Measurements from ENCODE around the gene GPC1.

Gene GPC1

DNA sequence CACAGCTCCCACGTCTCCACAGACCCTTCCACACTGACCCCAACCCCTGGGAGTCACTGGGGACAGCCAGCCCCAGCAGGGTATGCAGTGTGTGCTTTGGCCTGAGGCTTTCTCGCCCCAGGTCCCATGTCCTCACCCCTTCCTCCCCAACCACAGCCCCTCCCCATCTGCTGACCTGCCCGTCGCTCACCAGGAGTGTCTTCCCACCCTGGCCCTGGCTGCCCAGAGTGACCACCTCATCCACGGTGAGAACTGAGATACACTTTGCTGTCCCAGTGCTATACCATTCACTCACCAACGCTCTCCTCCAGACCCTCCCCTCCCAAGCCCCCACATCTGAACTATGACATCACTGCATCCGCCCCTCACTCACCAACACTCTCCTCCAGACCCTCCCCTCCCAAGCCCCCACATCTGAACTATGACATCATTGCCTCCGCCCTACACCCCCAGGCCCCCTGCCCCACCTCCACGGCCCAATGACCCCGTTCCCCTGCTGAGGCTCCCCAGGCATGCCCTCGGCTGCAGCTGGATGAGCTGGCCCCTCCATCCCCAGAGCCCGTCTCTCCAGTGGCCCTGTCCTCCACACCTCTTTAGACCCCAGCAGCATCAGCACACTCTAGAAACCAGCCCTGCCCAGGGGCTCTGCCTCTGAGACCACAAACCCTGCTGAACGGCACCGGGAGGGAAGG is 67.1 kb downstream of the GPC1 start:
- DNase-seq = no peak

DNA sequence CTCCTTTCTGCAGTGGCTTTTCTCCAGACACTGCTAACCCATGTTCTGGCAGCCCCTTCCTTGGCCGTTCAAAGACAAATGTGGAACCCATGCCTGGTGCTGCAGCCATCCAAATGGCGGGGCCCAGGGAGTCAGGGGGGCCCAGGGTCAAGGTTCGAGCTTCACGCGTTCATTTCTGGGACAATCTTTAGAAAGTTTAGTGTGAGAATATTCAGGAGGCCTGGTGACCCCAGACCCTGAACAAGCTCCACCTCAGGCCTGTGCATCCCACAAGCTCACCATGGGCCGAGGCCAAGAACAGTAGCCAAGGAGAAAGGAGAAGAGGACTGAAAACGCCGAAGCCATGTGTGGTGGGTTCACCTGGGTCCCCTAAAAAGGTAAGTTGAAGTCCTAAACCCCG is 67.9 kb downstream of the GPC1 start:
- DNase-seq = no peak

DNA sequence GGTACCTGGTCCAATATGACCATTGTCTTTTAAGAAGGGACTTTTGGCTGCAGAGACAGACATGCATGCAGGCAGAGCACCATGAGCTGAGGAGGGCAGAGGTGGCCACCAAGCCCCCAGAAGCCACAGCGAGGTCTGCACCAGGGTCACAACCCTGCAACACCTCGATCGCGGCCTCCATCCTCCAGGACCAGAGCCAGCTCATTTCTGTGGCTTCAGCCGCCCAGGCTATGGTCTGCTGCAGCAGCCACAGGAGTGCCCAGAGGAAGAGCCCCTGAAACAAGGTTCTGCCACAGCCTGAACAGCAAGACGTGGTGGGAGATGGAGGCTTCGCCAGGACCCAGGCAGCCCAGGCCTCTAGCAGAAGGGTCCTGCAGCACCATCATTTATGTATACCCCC is 68.4 kb downstream of the GPC1 start:
- no peak for DNase-seq

DNA sequence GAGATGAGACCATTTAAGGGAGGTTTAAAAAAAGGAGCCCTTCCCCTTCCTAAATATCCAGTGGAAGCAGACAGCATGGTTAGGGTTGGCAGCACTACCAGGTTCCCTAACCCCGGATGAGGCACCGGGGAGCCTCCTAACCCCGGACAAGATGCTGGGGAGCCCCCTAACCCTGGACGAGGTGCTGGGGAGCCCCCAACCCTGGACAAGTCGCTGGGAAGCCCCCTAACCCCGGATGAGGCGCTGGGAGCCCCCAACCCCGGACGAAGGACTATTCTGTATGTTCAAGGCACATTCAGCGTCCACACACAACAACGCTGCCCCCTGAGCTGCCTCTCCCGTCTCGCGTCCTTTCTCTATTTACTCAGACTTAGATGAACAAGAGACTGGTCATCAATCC is 70.4 kb downstream of the GPC1 start:
- no peak for DNase-seq

DNA sequence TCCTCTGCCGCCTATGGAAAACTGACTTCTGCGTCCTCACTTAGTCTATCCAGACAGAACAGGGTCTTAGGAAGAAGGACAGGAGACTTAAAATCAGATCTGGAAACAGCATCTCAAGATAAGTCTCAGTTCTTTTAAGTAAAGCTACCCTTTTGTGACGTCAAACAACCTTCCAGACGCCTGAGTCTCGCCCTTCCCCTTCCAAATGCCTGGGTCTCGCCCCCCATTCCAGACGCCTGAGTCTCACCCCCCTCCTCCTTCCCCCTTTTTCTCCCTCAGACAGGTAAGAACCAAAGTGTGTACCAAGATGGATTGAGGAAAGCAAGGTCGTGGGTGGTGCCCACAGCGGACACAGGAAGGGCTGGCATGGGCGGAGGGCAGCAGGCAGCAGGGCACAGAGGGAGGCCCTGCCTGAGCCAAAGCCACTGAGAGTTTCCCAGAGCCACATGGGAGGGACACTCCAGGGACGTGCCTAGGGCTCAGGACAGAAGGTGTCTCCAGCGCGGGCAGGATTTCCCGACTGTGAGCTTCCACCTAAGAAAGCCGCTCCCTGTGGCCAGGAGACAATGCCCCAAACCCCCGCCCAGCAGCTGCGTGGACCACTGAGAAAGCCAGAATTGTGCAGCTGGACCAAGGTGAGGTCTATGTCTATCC is 71.1 kb downstream of the GPC1 start:
- DNase-seq = no peak

DNA sequence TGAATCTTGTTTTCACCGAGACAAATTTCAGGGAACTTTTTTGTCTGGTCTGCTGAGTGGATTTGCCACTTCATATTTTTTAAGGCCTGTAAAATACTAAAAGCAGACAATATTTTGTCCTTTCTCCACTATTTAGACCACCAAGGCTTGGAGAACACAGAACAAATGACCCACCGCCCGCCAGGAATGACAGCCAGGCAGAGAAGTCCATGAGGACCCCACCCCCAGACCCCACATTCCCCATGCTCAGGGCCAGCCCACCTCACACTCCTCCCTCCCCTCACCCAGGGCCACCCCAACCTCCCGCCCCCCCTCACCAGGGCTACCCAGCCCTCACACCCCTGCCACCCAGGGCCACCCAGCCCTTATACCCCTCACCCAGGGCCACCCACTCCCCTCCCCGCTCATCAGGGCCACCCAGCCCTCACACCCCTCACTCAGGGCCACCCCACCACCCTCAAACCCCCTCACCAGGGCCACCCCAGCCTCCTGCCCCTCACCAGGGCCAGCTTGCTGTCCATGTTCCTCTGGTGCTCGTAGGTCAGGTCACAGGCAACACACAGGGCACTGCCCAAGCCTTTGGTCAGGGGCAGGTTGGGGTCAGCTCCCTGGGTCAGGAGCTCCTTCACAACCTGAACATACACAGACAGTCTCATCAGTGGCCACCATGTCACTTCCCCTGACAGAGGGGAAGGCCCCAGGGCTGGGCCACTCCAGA is 71.8 kb downstream of the GPC1 start:
- no peak for DNase-seq

DNA sequence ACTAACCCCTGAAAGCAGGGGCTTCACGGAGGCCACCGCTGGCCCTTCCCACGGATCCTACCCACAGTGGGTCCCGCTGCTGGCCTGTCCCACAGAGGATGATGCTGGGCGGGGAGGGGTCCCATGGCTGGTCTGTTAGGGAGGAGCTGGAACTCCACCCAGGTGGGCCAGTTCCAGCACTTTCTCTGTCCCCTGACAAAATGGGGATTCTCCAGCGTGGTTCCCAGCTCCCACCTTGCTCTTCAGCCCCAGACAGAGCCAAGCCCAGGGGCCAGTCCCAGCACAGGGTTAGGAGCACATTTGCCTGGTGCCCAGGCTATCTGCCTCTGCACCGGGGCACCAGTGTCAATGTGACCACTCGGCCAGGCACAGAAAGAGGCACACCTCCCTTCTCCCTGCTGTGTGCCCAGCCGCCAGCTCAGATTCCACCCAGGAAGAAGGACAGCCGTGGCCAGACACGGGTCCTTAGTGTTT is 72.4 kb downstream of the GPC1 start:
- no peak for DNase-seq

DNA sequence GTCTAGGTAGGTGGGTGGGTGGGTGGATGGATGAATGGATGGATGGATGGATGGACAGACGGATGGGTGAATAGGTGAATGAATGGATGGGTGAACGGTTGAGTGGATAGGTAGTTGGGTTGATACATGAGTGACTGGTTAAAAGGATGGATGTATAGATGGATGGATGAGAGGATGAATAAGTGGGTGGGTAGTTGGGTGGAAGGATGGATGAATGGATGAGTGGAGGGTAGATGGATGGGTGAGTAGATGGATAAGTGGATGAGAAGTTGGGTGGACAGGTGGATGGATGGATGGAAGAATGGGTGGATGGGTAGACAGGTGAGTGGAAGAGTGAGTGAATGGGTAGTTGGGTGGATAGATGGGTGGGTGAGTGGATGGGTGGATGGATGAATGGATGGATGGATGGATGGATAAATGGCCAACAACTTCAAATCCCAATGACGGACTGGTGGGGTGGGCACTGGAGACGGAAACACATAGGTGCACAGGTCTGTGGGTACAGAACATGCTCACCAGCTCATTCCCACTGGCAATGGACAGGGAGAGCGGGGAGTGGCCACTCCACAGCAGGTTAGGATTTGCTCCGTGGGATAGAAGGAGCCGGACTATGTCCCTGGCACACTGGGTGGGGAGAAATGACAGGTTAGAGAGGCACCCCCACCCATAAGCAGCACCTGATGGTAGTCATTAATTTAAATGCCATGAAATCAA is 73.5 kb downstream of the GPC1 start:
- no peak for DNase-seq

DNA sequence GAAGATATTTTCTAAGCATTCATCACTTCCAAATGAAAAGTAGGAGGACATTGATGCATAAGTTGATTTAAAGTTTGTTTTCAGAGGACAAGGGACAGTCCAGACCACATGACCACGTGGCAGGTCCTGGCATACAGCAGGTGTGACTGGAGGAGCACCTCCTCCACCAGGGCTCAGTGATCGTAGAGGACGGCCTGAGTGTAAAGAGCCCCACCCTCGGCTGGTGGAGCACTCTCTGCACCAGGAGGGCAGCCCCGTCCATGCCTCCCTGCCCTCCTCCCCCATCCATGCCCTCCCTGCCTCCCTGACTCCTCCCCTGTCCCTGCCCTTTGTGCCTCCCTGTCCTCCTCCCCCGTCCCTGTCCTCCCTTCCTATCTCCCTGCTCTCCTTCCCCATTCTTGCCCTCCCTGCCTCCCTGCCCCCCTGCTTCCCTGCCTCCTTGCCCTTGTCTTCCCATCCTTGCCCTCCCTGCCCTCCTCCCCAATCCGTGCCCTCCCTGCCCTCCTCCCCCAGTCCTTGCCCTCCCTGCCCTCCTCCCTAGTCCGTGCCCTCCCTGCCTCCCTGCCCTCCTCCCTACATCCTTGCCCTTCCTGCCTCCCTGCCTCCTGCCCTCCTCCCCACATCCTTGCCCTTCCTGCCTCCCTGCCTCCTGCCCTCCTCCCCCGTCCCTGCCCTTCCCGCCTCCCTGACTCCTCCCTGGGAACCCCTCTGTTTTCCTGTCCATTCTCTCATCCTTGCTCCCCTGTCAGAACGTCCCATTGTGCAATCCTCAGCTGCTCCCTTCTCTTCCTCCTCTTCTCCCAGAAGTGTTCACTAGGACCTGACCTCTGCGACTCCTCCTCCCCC is 74.4 kb downstream of the GPC1 start:
- no peak for DNase-seq

DNA sequence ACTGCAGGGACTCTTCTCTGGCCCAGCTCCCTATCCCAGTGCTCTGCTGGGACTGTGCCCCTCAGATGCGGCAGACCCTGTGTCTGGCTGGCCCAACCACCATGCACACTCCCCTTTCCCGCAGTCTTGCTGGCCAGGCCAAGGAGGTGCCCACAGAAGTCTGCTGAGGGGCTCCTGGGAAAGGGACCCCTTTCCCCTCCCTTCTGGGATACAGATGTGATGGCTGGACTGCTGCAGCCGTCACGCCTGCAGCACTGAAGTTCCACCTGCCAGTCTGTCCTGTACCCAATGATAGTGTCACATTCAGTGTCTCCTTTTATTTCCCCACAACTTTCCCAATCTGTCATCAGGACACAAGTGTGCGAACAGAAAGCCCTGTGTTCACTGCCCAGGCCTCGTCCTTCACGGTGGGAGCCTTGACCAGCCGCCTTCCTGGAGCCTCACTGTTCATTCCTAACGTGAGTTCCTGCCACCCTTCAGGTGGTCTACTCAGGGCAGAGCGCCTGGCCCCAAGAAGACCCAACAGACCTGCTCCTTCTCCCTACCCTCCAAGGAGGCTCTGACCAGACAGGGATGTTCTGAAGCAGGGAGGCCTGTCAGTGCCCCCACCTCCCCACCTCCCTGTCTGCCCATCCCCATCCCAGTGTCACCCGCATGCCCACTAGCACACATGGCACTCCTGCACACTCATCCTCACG is 75.2 kb downstream of the GPC1 start:
- DNase-seq = no peak

DNA sequence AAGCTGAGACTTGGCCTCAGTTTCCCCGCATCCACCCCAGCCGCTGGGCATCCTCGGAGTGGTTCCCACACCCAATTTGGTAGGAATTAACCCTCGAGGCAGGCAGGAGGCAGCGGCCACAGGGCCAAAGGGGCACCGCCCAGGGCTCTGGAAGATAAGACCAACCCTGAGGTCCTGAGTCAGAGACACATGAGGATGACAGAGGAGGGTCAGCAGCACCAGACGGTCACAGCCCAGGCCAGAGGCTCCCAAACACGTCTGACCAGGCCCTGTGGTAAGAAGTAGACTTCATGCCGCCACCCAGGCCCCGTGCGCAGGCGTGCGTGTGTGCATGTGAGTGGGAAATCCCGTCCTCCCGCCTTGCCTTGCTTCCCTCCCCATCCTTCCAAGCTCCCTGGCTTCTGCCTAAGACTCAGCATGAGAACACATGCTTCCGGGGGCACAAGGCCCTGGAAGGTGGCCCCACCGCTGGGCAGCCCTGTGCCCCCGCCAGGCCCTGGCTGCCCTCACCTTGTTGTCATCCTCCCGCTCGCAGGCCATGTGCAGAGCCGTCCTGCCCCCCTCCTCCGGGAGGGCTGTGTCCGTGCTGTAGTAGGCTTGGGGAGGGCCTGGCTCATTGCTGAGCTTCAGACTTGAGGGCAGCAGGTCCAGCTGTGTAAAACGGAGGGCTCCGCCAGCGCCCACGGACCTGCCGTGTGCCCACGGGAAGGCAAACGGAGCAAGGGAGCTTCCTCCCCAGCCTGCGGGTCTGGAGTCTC is 76.1 kb downstream of the GPC1 start:
- DNase-seq = no peak

DNA sequence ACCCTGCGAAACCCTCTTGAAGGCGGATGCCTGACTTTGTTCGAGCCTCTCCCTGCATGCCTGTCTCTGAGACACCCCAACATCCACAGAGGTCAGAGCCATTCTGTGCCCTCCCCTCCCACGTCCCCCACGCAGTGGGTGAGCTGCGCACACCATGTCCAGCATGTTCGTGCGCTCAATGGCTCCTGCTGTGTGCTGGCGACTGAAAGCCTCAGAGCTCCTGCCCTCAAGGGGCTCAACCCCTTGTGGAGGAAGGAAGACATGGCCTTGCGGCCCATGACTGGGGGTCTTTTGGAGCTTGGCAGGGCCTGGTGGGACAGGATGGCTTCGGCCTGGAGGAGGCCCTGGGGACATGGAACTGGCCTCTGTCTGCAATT is 76.6 kb downstream of the GPC1 start:
- no peak for DNase-seq

DNA sequence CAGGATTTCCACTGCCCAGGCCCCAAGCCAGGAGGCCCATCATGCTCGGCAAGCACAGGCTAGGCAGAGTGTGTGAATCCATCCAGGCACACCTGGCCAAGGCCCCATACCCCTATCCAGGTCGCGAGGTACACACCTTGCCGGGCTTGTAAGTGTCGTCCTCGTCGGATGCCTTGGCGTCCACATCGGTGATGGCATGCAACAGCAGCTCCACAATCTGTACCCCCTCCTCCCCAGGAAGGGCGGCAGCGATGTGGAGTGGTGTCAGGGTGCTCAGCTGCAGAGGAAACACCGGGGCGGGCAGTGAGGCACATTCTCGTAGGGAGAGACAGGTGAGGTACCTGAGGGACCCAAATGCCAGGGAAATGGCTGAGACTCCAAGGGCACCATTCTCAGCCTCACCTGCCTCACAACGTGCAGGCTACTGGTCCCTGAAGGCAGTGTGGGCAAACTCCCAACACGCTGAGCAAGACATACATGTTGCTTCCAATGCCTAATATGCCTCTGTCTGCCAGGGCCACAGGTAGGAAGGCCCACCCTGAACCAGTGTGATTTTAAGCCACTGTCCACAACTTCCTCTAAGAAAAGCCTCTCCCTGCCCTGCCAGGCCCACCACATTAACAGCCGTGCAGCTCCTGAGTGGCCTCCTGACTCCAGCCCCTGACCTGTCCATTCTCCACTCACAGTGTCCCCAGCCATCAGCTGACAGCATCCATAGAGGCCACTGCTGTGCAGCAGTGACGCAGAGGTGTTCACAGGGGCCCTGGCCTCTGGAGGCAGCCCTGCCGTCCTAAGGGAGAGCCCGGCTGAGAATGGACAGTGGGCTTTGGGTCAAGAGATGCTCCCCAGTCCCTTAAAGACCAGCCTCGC is 77.4 kb downstream of the GPC1 start:
- no peak for DNase-seq

DNA sequence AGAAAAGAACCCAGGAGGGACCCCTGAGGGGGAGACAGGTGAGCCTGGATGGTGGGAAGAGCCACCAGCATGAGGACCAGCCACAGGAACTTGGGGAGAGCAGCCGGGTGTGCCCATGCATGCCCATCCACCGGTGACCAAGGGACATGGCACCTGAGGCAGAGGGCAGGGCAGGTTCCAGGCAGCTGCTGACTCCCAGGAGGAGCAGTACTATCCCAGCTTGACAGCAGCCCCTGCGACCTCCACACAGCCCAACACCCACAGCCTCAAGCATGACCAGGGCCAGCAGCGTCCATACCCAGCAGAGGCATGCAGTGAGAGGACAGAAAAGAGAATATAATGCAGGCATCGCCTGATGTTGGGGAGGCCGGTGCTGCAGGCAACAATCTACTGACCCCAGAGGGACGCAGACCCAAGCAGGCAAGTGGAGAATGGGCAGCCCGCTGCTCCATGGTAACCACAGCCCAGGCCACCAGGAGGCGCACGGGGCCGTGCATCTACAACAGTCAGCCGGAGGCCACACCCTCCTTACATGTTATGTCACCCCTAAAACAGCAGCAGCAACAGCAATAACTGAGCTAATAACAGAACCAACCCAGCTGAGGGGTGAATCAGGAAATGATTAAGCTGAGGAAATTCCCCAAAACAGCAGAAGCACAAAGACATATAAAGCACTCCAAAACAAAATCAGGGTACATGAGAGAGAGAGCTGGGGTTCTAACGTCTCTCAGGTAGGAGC is 78.3 kb downstream of the GPC1 start:
- DNase-seq = peak; percentile 82

DNA sequence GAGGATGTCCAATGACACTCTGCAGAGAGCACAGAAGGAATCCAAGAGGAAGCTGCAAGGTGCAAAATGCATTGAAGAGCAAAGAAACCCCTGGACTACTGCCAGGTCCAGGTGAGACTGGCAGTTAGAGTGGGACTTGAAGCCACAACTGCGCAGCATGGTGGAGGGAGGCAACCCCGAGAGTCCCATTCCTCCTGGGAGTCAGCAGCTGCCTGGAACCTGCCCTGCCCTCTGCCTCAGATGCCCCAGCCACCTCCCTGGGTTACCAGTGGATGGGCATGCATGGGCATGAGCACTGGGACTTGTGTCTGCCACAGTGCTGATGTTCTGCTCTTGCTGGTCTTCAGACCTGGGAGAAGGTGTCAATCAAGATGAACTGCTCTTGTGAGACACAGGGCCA is 79.2 kb downstream of the GPC1 start:
- no peak for DNase-seq

DNA sequence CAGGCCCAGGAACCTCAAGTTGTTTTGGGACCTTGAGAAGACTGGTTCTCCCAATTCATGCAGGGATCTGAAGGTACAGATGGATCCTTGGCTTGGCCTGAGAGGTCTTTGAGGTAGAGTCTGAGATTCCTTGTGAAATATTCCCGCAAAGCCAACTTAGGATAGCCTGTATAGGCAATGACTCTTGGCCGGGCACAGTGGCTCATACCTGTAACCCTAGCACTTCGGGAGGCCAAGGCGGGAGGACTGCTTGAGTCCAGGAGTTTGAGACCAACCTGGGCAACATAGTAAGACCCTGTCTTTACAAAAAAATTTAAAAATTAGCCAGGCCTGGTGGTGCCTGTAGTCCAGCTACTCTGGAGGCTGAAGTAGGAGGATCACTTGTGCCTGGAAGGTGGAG is 81.9 kb downstream of the GPC1 start:
- no peak for DNase-seq
